GM04504 (cell line): ENCODE results near the gene UCP2.
"Not testable (repeated sequence)": the region's sequence is repeated elsewhere in the genome, so short reads cannot be mapped to it uniquely, and the experiment has no call there.

Source experiments
- DNase-seq: peaks from one replicate; pipeline ENCODE4 v3.0.0-alpha.2; 2012; ENCODE audit warnings: low read depth

UCP2 gene

GRCh38 chr11:73995731-73996130 is 13.1 kb upstream of the UCP2 start:
- DNase-seq, result no peak

- no peak for DNase-seq
Observed at GRCh38 chr11:73995247-73995646, 12.6 kb upstream of the UCP2 start.

GRCh38 chr11:73991471-73992006 is 8.9 kb upstream of the UCP2 start:
- no peak for DNase-seq

GRCh38 chr11:73990730-73991129 is 8.1 kb upstream of the UCP2 start:
- no peak for DNase-seq

GRCh38 chr11:73989156-73989555 is 6.5 kb upstream of the UCP2 start:
- DNase-seq, result no peak

GRCh38 chr11:73988227-73988626 is 5.6 kb upstream of the UCP2 start:
- DNase-seq, result no peak

- not testable (repeated sequence) for DNase-seq
Observed at GRCh38 chr11:73985661-73986060, 3.0 kb upstream of the UCP2 start.

GRCh38 chr11:73983741-73984538 is 1.3 kb upstream of the UCP2 start:
- DNase-seq, result no peak

- DNase-seq, result peak; percentile 67
Observed at GRCh38 chr11:73982990-73983740, 522 bp upstream of the UCP2 start.

- DNase-seq, result no peak
Observed at GRCh38 chr11:73981051-73981805, 1.4 kb downstream of the UCP2 start.

GRCh38 chr11:73980001-73980961 is 2.4 kb downstream of the UCP2 start:
- no peak for DNase-seq

- DNase-seq, result no peak
Observed at GRCh38 chr11:73978576-73979086, 4.0 kb downstream of the UCP2 start.

GRCh38 chr11:73977856-73978519 is 4.7 kb downstream of the UCP2 start:
- DNase-seq, result no peak

GRCh38 chr11:73976451-73977151 is 6.0 kb downstream of the UCP2 start:
- DNase-seq, result no peak

GRCh38 chr11:73975479-73975757 is 7.2 kb downstream of the UCP2 start:
- DNase-seq, result no peak

GRCh38 chr11:73974604-73975478 is 7.8 kb downstream of the UCP2 start:
- DNase-seq, result no peak

- no peak for DNase-seq
Observed at GRCh38 chr11:73972620-73973449, 9.8 kb downstream of the UCP2 start.

- DNase-seq, result no peak
Observed at GRCh38 chr11:73972187-73972586, 10.5 kb downstream of the UCP2 start.
